ENCODE results near the gene MOB2. TPM values are rescaled to one million over a fixed set of nuclear protein-coding genes. Genes with fewer than 3 reads are reported as not detected.
"Not testable (repeated sequence)": the region's sequence is repeated elsewhere in the genome, so short reads cannot be mapped to it uniquely, and the experiment has no call there.

The MOB2 gene
- total RNA-seq, 1 donor from 2014 or later = 38.6 TPM

DNA sequence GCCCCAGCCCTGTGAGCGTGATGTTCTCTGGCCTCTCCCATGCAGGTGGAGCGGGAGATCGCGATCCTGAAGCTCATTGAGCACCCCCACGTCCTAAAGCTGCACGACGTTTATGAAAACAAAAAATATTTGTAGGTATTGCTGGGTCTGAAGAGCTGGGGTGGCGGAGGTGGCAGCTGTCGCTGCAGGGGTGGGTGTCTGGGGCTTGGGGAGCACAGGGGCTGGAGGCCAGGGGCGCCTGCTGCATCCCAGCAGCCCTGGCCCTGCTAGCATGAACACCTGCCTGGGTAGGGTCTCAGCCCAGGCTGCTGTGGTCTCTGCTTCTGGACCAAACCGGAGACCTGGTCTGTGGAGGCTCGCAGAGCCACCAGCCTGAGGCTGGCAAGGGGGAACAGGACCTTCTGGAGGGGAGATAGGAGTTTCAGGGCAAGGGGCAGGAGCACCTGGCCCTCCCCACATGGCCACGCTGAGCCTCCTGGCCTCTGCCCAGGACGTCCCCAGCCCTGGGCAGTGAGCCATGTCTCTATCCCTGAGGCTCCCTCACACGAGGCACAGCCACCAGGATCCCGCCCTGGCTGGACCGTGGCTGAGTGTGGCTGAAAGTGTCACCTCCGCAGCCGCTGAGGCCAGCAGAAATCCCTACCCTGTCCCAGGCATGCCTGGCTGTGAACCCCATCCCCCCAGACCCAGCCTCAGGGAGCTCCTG, 48.2 kb downstream of the MOB2 start:
- H3K36me3 Mint-ChIP-seq (ENCODE audit: unreplicated experiment) = no peaks in the 10 kb centered on the region
- H3K27ac Mint-ChIP-seq (ENCODE audit: unreplicated experiment) = no peak overlapping the region
- H3K4me3 Mint-ChIP-seq (ENCODE audit: unreplicated experiment) = no peak overlapping the region
- no peaks in the 10 kb centered on the region for H3K9me3 Mint-ChIP-seq (ENCODE audit: unreplicated experiment)
- H3K4me1 Mint-ChIP-seq (ENCODE audit: unreplicated experiment) = no peaks in the 10 kb centered on the region
- no peak for TF ChIP-seq CTCF (IDR thresholded peaks at IDR 0.05)
- H3K27me3 Mint-ChIP-seq (ENCODE audit: unreplicated experiment) = no peaks in the 10 kb centered on the region
- no peak for DNase-seq (ENCODE audit: extremely low spot score, unreplicated experiment)

GRCh38 chr11:1437500-1437899, 49.1 kb downstream of the MOB2 start:
- Mint-ChIP-seq H3K4me3 (ENCODE audit: unreplicated experiment) (no peak overlapping the region), H3K27me3 (ENCODE audit: unreplicated experiment) (no peaks in the 10 kb centered on the region), H3K36me3 (ENCODE audit: unreplicated experiment) (no peaks in the 10 kb centered on the region), H3K9me3 (ENCODE audit: unreplicated experiment) (no peaks in the 10 kb centered on the region), H3K27ac (ENCODE audit: unreplicated experiment) (no peak overlapping the region), H3K4me1 (ENCODE audit: unreplicated experiment) (no peaks in the 10 kb centered on the region)
- TF ChIP-seq CTCF (IDR thresholded peaks at IDR 0.05) = no peak
- DNase-seq (ENCODE audit: extremely low spot score, unreplicated experiment) = no peak

DNA sequence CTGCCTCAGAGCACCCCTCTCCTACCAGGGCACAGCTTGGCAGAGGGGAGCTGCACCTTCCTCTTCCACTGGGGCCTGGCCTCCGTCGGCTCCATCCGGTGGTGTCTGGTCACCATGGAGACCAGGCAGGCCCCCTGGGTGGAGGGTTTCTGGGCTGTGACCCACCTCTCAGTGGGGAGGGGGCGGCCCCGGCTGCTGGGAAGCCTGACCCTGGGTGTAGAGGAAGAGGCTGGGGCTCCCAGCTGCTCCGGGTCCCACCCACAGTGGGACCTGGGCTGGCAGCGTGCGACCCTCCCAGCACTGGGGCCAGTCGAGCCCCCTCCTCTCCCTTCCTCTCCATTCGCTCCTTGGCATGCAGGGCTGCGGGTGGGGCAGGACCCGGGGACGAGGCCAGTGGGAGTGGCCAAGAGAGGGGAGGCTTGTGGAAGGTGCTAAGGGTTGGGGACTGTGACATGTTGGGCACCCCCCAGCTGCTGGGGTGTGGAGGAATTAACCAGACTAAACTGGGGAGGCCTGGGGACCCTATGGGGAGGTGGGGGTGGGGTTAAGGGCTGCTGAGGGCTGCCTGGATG, 50.0 kb downstream of the MOB2 start:
- Mint-ChIP-seq H3K4me1 (ENCODE audit: unreplicated experiment) (no peaks in the 10 kb centered on the region), H3K4me3 (ENCODE audit: unreplicated experiment) (no peak overlapping the region), H3K27ac (ENCODE audit: unreplicated experiment) (no peak overlapping the region), H3K9me3 (ENCODE audit: unreplicated experiment) (no peaks in the 10 kb centered on the region), H3K27me3 (ENCODE audit: unreplicated experiment) (no peaks in the 10 kb centered on the region), H3K36me3 (ENCODE audit: unreplicated experiment) (no peaks in the 10 kb centered on the region)
- TF ChIP-seq CTCF (IDR thresholded peaks at IDR 0.05) = no peak
- no peak for DNase-seq (ENCODE audit: extremely low spot score, unreplicated experiment)

DNA sequence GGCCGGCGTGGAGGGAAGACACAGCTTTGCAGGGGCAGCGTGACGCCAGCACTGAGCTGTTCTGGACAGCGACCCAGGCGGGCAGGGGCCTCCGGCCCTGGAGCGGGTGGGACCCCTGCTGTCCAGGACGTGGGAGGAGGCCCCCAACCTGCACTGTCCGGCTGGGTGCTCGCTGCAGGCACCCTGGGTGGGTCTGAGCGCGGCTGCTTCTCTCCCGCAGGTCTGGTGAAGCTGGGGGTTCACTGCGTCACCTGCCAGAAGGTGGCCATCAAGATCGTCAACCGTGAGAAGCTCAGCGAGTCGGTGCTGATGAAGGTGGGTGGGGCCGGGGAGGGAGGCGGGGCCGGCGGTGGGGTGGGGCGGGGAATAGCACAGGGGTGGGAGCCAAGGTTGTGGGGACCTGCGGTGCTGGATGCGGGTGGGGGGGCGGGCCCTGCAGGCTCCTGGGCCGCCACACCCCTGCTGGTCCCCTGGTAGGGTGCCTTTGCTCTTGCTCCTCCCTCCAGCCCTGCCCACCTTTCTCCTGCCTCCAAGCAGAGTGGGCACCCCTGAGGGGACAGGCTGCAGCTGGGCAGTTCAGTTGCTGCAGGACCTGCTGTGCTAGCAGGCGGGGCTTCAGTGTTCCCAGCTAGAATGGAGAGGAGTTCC, 50.6 kb downstream of the MOB2 start:
- no peak for TF ChIP-seq CTCF (IDR thresholded peaks at IDR 0.05)
- H3K4me3 Mint-ChIP-seq (ENCODE audit: unreplicated experiment) = no peak overlapping the region
- no peak for DNase-seq (ENCODE audit: extremely low spot score, unreplicated experiment)
- no peaks in the 10 kb centered on the region for H3K4me1 Mint-ChIP-seq (ENCODE audit: unreplicated experiment)
- H3K36me3 Mint-ChIP-seq (ENCODE audit: unreplicated experiment) = no peaks in the 10 kb centered on the region
- no peak overlapping the region for H3K27ac Mint-ChIP-seq (ENCODE audit: unreplicated experiment)
- H3K9me3 Mint-ChIP-seq (ENCODE audit: unreplicated experiment) = no peaks in the 10 kb centered on the region
- H3K27me3 Mint-ChIP-seq (ENCODE audit: unreplicated experiment) = no peaks in the 10 kb centered on the region

GRCh38 chr11:1435479-1435819, 51.1 kb downstream of the MOB2 start:
- H3K4me3 Mint-ChIP-seq (ENCODE audit: unreplicated experiment); H3K36me3 Mint-ChIP-seq (ENCODE audit: unreplicated experiment); DNase-seq (ENCODE audit: extremely low spot score, unreplicated experiment); H3K27me3 Mint-ChIP-seq (ENCODE audit: unreplicated experiment); H3K9me3 Mint-ChIP-seq (ENCODE audit: unreplicated experiment); H3K27ac Mint-ChIP-seq (ENCODE audit: unreplicated experiment); H3K4me1 Mint-ChIP-seq (ENCODE audit: unreplicated experiment): not testable (repeated sequence)
